ENCODE measurements around the gene ZFP62.

DNA sequence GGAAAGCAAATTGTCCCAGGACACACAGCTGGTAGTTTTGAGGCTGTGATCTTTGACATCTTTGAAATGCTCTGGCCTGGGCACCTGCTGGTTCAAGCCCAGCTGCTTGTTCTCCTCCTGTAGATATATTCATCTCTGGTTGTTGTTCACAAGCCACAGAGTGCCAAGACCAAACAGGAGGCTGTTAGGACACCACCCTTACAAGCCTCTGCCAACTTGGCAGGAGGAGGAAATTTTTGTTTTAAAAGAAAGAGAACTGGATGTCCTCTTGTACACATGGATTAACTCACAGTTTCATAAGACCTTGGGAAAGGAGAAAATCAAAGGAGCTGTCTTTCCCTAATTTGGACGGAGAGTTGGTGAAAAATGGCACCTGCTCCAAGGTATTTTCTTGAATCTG lies 8.5 kb upstream of the ZFP62 start:
- TF ChIP-seq EZH2 (IDR thresholded peaks at IDR 0.05) (no peak), POLR2AphosphoS5 (IDR thresholded peaks at IDR 0.05; ENCODE audit: borderline replicate concordance, low read depth, low read length) (no peak), FOXP2 (optimal IDR thresholded peaks at IDR 0.05; ENCODE audit: control extremely low read depth, extremely low read length, insufficient read depth) (no peak)

Data from SK-N-MC (cell line).